Astrocyte of the spinal cord (primary cell): Measurements from ENCODE around the gene INAFM2.

ENCODE experiments used
- DNase-seq: peaks from one replicate; pipeline ENCODE4 v3.0.0; 2011; ENCODE audit warnings: low read depth, low spot score
- H3K4me3 ChIP-seq: 2 replicates; pipeline ENCODE4 v1.5.1; 2011; ENCODE audit warnings: low read depth, mild to moderate bottlenecking, low read length, moderate library complexity
- in situ Hi-C: cut with HindIII; loops from 2 replicates; pipeline ENCODE4 v1.10.0; 2017; ENCODE audit warnings: low sequenced_read_pairs
- TF ChIP-seq, protein P1 (sequence below): IDR thresholded peaks from 2 replicates; pipeline ENCODE4 v1.5.1; 2012; ENCODE audit warnings: low read depth, mild to moderate bottlenecking, low read length, inconsistent platforms

INAFM2 gene

DNA sequence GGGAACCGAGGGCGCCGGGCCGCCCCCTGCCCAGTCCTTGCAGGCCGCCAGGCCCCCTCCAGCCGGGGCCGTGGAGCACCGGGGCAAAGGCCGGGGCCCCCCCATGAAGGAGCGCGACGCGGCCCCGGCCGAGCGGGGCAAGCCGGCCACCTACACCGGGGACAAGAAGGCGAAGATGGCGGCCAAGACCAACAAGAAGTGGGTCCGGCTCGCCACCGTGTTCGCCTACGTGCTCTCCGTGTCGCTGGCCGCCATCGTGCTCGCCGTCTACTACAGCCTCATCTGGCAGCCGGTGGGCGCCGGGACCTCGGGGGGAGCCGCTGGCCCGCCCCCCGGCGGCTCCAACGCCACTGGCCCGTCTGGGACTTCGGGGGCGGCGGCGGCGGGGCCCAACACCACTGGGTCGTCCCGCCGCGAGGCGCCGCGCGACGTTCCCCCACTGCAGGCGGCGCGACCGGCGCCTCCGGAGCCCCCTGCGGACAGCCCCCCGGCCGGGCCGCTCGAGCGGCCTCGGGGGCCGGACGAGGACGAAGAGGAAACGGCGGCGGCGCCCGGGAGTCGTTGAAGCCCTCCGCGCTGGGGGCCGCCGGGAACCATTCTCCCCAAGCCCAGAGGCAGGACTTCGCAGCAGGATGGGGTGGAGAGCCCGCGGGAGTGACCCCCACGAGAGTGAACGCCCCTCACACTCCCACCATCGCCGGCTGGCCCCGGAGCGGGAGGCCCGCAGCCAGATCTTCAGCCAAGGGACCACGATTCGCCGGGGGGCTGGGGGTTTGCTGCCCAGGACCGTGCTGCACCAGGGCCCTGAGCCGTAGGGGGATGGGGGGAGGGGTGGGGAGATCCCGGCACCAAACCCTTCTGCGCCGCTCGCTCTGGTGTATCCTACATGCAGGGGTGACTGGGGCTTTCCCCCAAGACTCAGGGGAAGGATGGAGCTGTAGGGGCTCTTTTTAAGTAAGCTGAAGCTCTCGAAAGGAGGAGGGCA, 753 bp downstream of the INAFM2 start:
- TF ChIP-seq, protein P1, sequence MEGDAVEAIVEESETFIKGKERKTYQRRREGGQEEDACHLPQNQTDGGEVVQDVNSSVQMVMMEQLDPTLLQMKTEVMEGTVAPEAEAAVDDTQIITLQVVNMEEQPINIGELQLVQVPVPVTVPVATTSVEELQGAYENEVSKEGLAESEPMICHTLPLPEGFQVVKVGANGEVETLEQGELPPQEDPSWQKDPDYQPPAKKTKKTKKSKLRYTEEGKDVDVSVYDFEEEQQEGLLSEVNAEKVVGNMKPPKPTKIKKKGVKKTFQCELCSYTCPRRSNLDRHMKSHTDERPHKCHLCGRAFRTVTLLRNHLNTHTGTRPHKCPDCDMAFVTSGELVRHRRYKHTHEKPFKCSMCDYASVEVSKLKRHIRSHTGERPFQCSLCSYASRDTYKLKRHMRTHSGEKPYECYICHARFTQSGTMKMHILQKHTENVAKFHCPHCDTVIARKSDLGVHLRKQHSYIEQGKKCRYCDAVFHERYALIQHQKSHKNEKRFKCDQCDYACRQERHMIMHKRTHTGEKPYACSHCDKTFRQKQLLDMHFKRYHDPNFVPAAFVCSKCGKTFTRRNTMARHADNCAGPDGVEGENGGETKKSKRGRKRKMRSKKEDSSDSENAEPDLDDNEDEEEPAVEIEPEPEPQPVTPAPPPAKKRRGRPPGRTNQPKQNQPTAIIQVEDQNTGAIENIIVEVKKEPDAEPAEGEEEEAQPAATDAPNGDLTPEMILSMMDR, result no peak
- DNase-seq, result no peak
- in situ Hi-C loops, result no loop called here
- H3K4me3 ChIP-seq, result peak overlapping the region; percentile 61

DNA sequence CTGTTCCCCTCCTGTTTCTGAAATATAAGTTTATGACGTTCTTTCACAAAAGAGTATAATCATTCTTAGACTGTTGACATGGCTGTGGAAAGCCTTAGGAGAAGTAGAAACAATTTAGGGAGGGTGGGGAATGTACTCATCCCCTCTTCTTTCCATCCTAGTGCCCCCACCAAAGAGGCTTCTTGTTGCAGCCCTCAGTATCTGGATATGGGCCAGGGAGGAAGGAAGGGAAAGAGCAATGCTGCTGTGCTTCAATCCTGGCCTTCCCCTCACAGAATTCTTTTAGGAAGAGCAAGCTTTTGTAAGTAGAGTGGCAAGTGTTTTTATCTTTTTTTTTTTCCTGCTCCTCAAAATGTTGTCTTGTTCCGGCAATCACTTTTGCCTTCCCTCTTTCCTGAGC, 1.7 kb downstream of the INAFM2 start:
- TF ChIP-seq, protein P1, result no peak
- in situ Hi-C loops, result no loop called here
- no peak for DNase-seq
- H3K4me3 ChIP-seq, result peak overlapping the region; percentile 61

DNA sequence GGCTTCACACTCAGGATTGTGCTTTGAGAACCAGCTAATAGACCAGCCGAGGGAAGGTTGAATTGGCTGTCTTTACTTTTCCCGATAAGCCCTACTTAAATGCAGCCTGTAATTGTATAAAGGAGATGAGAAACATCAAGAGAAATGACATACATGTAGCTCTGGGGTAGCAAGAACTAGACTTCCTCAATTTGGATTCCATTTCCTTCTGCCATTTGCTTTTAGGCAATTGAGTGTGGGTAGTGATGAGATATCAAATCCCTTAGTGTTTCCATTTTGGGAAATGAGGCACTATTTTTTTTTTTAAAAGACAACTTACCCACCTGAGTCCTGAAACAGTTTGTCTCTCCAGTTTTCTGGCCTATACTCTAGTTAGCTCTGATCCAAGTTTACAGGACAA, 2.2 kb downstream of the INAFM2 start:
- in situ Hi-C loops, result no loop called here

DNA sequence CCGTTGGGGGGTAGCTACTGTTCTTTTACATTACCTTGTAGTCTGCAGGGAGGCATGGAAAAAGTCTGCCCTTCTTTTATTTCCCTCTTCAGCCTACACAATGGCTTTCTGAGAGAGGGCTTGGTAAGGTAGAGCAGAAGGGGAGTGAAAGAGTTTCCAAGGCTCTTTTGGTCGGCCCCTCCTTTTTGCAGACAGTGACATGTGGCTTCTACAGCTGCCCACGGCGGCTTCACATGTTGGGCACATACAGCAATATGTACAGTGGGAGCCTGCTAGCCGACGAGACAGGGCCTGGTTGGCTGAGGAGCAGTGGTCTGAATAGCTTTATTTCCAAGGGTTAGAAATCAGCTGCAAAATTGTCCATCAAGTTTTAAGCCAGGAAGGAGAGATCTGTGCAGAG, 4.0 kb downstream of the INAFM2 start:
- no peak for DNase-seq
- TF ChIP-seq, protein P1, result no peak
- in situ Hi-C loops, result no loop called here
- no peak overlapping the region for H3K4me3 ChIP-seq

More for the DNA sequence above, 2.2 kb downstream of the INAFM2 start:
- TF ChIP-seq, protein P1, result no peak
- no peak for DNase-seq
- no peak overlapping the region for H3K4me3 ChIP-seq

DNA sequence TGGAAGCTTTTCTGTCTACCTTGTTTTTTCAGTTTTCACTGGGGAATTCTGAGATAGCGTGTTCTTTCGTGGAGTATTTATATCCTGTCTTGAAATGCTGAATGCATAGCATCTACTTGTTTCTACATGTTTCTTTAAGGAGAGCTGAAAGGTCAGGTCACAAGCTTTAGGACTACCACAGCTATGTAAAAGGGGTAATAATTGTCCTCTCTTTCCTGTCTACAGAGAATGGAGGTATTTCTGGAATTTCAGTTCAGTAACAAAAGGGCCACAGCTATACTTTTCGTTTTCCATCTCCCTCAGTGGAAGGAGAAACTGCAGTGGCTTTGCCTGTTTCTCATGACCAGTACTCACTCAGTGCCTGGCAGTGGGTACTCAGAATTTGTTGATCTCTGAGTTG, 4.7 kb downstream of the INAFM2 start:
- TF ChIP-seq, protein P1, result no peak
- DNase-seq, result peak; percentile 46
- in situ Hi-C loops, result no loop called here
- no peak overlapping the region for H3K4me3 ChIP-seq

DNA sequence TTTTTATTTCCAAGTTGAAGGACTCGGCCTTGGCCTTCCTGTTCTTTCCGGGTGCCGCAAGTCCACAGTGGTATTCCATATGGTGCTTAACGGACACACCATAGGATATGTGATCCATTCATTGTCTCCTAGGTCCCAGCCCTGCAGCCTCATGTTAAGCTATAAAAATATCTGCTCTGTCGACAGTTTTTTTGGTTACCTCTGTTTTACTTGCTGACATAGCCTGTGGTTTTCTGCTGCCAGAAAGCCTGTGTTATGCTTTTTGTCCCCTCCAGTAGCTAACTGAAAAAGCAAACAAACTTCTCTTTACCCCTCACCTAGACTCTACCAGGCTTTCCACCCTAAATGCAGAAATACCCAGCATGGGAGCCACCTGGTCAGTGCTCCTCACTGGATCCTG, 5.3 kb downstream of the INAFM2 start:
- TF ChIP-seq, protein P1, result no peak
- H3K4me3 ChIP-seq, result no peak overlapping the region
- in situ Hi-C loops, result no loop called here
- DNase-seq, result no peak
